ENCODE results near the gene SPOCK2. TPM values are rescaled to one million over a fixed set of nuclear protein-coding genes. Genes with fewer than 3 reads are reported as not detected.

SPOCK2 gene
- total and polyA plus RNA-seq, 2 of the 13 experiments (the other 11 are each of a cell fraction or from before 2014, with no cell fraction given), result 8.6 to 30.6 TPM

- TF ChIP-seq ZNF646 (CRISPR knock-in tag; IDR thresholded peaks at IDR 0.05) (peak; percentile 40; the same call in 1 of the 2 replicates), ATM (IDR thresholded peaks at IDR 0.05; ENCODE audit: borderline replicate concordance) (no peak), RFX5 (IDR thresholded peaks at IDR 0.05; ENCODE audit: low read depth, low read length) (no peak), ATF4 (CRISPR knock-in tag; IDR thresholded peaks at IDR 0.05) (no peak), GABPA (IDR thresholded peaks at IDR 0.05; ENCODE audit: low read depth, low read length) (no peak), GABPA (CRISPR knock-in tag; IDR thresholded peaks at IDR 0.05; ENCODE audit: low read depth) (peak; percentile 37; the same call in 1 of the 2 replicates), SP5 (CRISPR knock-in tag; IDR thresholded peaks at IDR 0.05; ENCODE audit: borderline replicate concordance, low read depth) (peak; percentile 71), MXD1 (CRISPR knock-in tag; IDR thresholded peaks at IDR 0.05) (no peak), MAZ (IDR thresholded peaks at IDR 0.05; ENCODE audit: borderline replicate concordance, low read depth, low read length) (no peak), MAZ (CRISPR knock-in tag; IDR thresholded peaks at IDR 0.05; ENCODE audit: low read depth) (no peak), ZNF432 (CRISPR knock-in tag; IDR thresholded peaks at IDR 0.05; ENCODE audit: borderline replicate concordance) (no peak), TBL1XR1 (IDR thresholded peaks at IDR 0.05; ENCODE audit: borderline replicate concordance, low read length, partially characterized antibody) (no peak), KLF11 (CRISPR knock-in tag; IDR thresholded peaks at IDR 0.05) (no peak), ZNF543 (CRISPR knock-in tag; IDR thresholded peaks at IDR 0.05) (no peak), NKX3-1 (CRISPR knock-in tag; IDR thresholded peaks at IDR 0.05) (no peak)
- TF ChIP-seq, protein P1, sequence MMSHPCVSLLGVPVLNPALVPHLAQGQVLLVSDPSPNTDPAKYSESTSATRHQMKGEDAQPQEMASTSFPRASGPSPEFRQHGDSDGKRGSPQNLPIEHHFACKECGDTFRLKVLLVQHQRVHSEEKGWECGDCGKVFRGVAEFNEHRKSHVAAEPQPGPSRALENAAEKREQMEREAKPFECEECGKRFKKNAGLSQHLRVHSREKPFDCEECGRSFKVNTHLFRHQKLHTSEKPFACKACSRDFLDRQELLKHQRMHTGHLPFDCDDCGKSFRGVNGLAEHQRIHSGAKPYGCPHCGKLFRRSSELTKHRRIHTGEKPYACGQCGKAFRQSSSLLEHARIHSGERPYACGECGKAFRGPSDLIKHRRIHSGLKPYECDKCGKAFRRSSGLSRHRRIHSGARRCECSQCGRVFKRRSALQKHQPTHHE (CRISPR knock-in tag; IDR thresholded peaks at IDR 0.05; ENCODE audit: borderline replicate concordance), result no peak
- TF ChIP-seq, protein P2, sequence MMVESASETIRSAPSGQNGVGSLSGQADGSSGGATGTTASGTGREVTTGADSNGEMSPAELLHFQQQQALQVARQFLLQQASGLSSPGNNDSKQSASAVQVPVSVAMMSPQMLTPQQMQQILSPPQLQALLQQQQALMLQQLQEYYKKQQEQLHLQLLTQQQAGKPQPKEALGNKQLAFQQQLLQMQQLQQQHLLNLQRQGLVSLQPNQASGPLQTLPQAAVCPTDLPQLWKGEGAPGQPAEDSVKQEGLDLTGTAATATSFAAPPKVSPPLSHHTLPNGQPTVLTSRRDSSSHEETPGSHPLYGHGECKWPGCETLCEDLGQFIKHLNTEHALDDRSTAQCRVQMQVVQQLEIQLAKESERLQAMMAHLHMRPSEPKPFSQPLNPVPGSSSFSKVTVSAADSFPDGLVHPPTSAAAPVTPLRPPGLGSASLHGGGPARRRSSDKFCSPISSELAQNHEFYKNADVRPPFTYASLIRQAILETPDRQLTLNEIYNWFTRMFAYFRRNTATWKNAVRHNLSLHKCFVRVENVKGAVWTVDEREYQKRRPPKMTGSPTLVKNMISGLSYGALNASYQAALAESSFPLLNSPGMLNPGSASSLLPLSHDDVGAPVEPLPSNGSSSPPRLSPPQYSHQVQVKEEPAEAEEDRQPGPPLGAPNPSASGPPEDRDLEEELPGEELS (CRISPR knock-in tag; IDR thresholded peaks at IDR 0.05), result peak; percentile 96
- TF ChIP-seq, protein P3, sequence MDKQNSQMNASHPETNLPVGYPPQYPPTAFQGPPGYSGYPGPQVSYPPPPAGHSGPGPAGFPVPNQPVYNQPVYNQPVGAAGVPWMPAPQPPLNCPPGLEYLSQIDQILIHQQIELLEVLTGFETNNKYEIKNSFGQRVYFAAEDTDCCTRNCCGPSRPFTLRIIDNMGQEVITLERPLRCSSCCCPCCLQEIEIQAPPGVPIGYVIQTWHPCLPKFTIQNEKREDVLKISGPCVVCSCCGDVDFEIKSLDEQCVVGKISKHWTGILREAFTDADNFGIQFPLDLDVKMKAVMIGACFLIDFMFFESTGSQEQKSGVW (CRISPR knock-in tag; IDR thresholded peaks at IDR 0.05; ENCODE audit: borderline replicate concordance), result no peak
These were observed 49.8 kb downstream of the SPOCK2 start (continued) for GRCh38 chr10:72038458-72039001.

Data from HepG2 (cell line).